ENCODE measurements around the gene MYO1G. TPM values are rescaled to one million over a fixed set of nuclear protein-coding genes. Genes with fewer than 3 reads are reported as not detected.

The MYO1G gene
- total and polyA plus RNA-seq, 9 of the 15 experiments (the other 6 are each of a cell fraction or from before 2014, with no cell fraction given): 0.03 to 0.62 (median 0.13) TPM; not detected in 1

DNA sequence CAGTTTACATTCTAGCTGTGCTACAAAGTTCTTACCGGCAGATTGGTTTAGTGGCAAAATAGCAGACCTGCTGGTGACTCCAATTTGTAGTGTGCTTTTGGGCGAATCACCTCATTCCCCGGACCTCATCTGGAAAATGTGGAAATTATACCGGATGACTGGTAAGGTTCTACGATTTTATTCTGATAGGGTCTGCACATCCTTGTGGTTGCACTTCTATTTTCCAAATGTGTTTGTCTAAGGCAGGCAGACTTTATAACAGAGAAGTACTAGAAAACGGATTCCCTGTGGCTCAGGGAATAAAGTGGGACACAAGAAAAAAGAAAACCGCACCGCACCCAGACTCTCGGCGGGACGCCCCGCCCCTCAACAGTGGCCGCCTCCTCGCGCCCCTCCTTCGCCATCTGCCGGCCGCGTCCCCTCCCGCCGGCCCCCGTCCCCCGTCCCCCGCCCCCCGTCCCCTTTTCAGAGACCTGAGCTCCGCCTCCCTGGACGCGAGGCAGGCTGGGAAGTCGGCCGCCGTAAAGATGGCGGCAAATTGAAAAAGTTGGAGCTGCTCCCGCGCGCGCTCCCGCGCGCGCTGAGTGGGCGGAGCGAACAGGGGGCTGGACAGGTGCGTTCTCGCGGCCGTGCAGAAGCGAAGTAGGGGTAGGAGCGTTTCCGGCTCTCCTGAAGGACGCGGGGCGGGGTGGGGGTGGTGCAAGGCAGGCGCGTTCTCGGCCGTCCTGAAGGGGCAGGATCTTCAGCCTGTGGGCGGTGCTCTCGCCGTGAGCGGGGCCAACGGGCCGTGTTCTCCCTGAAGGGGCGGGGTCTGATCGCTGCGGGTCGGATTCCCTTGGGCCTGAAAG, 20.7 kb upstream of the MYO1G start (continued):
- TF ChIP-seq AFF4 (CRISPR knock-in tag; IDR thresholded peaks at IDR 0.05) (peak; percentile 50; the same call in 1 of the 2 replicates), BDP1 (IDR thresholded peaks at IDR 0.05; ENCODE audit: insufficient read depth, insufficient read length) (no peak), ZNF518B (CRISPR knock-in tag; IDR thresholded peaks at IDR 0.05) (no peak), HDAC1 (IDR thresholded peaks at IDR 0.05) (peak in 1 of 2 experiments; percentile 22; a peak in 1 of 4 replicates), NFRKB (IDR thresholded peaks at IDR 0.05; ENCODE audit: low read depth) (peak; percentile 79), IRF1 (CRISPR knock-in tag; IDR thresholded peaks at IDR 0.05; ENCODE audit: borderline replicate concordance) (no peak), LARP7 (IDR thresholded peaks at IDR 0.05) (0 out of 2 replicates have a peak, but pooled peaks have one; percentile 4), CGGBP1 (CRISPR knock-in tag; IDR thresholded peaks at IDR 0.05) (no peak), NFATC3 (IDR thresholded peaks at IDR 0.05) (no peak)
- TF ChIP-seq, protein P1, sequence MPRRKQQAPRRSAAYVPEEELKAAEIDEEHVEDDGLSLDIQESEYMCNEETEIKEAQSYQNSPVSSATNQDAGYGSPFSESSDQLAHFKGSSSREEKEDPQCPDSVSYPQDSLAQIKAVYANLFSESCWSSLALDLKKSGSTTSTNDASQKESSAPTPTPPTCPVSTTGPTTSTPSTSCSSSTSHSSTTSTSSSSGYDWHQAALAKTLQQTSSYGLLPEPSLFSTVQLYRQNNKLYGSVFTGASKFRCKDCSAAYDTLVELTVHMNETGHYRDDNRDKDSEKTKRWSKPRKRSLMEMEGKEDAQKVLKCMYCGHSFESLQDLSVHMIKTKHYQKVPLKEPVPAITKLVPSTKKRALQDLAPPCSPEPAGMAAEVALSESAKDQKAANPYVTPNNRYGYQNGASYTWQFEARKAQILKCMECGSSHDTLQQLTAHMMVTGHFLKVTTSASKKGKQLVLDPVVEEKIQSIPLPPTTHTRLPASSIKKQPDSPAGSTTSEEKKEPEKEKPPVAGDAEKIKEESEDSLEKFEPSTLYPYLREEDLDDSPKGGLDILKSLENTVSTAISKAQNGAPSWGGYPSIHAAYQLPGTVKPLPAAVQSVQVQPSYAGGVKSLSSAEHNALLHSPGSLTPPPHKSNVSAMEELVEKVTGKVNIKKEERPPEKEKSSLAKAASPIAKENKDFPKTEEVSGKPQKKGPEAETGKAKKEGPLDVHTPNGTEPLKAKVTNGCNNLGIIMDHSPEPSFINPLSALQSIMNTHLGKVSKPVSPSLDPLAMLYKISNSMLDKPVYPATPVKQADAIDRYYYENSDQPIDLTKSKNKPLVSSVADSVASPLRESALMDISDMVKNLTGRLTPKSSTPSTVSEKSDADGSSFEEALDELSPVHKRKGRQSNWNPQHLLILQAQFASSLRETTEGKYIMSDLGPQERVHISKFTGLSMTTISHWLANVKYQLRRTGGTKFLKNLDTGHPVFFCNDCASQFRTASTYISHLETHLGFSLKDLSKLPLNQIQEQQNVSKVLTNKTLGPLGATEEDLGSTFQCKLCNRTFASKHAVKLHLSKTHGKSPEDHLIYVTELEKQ (CRISPR knock-in tag; IDR thresholded peaks at IDR 0.05): no peak
